ENCODE data around the gene HSD3B2.

DNA sequence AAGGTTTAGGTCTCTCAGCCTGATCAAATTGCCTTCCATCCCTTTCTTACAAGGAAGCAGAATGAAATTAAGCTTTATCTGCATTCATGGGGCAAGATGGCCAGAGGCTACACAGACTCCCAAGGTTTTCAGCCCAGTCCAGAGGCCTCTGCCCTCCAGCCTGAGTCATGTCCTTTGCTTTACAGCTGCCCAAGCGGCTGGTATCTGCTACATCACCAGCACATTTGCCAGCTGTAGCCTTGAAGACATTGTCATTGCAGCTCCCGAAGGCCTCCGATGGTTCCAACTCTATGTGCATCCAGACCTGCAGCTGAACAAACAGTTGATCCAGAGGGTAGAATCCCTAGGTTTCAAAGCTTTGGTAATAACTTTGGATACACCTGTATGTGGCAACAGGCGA is 30.4 kb upstream of the HSD3B2 start:
- TF ChIP-seq, protein P1, sequence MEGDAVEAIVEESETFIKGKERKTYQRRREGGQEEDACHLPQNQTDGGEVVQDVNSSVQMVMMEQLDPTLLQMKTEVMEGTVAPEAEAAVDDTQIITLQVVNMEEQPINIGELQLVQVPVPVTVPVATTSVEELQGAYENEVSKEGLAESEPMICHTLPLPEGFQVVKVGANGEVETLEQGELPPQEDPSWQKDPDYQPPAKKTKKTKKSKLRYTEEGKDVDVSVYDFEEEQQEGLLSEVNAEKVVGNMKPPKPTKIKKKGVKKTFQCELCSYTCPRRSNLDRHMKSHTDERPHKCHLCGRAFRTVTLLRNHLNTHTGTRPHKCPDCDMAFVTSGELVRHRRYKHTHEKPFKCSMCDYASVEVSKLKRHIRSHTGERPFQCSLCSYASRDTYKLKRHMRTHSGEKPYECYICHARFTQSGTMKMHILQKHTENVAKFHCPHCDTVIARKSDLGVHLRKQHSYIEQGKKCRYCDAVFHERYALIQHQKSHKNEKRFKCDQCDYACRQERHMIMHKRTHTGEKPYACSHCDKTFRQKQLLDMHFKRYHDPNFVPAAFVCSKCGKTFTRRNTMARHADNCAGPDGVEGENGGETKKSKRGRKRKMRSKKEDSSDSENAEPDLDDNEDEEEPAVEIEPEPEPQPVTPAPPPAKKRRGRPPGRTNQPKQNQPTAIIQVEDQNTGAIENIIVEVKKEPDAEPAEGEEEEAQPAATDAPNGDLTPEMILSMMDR (IDR thresholded peaks at IDR 0.05) = no peak
- no peak for TF ChIP-seq POLR2AphosphoS5 (IDR thresholded peaks at IDR 0.05)
